Loucy (cell line): ENCODE data around the gene TMEM203.

Experiments used
- EZH2phosphoT487 ChIP-seq: fragments of 200-600 bp; IDR thresholded peaks from 2 replicates; pipeline ENCODE4 v1.6.1; 2018; ENCODE audit warnings: antibody characterized with exemption, mild to moderate bottlenecking, moderate library complexity, borderline replicate concordance
- TF ChIP-seq, protein P1 (sequence below): fragments of 200-600 bp; sonication (generic); conservative IDR thresholded peaks from 2 replicates; pipeline ENCODE4 v1.5.1; 2014; ENCODE audit warnings: mild to moderate bottlenecking, antibody characterized with exemption, low read length

- TF ChIP-seq, protein P1, sequence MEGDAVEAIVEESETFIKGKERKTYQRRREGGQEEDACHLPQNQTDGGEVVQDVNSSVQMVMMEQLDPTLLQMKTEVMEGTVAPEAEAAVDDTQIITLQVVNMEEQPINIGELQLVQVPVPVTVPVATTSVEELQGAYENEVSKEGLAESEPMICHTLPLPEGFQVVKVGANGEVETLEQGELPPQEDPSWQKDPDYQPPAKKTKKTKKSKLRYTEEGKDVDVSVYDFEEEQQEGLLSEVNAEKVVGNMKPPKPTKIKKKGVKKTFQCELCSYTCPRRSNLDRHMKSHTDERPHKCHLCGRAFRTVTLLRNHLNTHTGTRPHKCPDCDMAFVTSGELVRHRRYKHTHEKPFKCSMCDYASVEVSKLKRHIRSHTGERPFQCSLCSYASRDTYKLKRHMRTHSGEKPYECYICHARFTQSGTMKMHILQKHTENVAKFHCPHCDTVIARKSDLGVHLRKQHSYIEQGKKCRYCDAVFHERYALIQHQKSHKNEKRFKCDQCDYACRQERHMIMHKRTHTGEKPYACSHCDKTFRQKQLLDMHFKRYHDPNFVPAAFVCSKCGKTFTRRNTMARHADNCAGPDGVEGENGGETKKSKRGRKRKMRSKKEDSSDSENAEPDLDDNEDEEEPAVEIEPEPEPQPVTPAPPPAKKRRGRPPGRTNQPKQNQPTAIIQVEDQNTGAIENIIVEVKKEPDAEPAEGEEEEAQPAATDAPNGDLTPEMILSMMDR = no peak
- TF ChIP-seq EZH2phosphoT487 = no peak
These were observed 47.6 kb downstream of the TMEM203 start for GRCh38 chr9:137157618-137158415.
